ENCODE results near the gene VGLL4. TPM values are rescaled to one million over a fixed set of nuclear protein-coding genes. Genes with fewer than 3 reads are reported as not detected.

Gene VGLL4
- total RNA-seq, 1 donor from 2014 or later, result 82.6 TPM

DNA sequence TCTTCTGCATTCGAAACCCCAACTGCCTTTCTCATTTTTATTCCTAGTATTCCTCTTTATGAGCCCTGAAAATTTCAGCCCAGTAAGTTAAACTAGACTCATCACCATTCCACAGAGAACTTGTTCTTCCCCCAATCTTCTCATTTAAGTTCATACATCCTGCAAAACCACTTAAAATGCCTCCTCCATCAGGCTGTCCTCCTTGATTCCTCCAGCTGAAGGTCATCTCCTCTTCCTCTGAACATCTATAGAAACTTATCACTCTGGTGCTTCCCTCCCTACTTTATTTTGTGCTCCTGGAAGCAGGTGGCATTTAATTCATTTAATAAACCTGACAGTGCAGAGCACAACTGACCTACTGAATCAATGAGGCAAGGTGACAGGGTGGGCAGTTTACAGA, 38.3 kb downstream of the VGLL4 start:
- H3K9ac ChIP-seq, result no peak overlapping the region
- no peak overlapping the region for H3K4me3 ChIP-seq
- peaks cover 2% of the 10 kb centered on the region for H3K27me3 Mint-ChIP-seq (ENCODE audit: insufficient read depth, low read depth)
- H3F3A ChIP-seq (ENCODE audit: low read depth), result peaks cover 19% of the 10 kb centered on the region
- no peak overlapping the region for H3K4me2 ChIP-seq
- H3K4me1 ChIP-seq, result peaks cover 67% of the 10 kb centered on the region
- H3K27ac ChIP-seq, result no peak overlapping the region
- no peak for DNase-seq (ENCODE audit: low spot score)
- no peaks in the 10 kb centered on the region for H3K9me3 Mint-ChIP-seq
- peaks cover 94% of the 10 kb centered on the region for H4K20me1 ChIP-seq (ENCODE audit: low read depth)
- H3K27me3 ChIP-seq, result no peaks in the 10 kb centered on the region
- H3K36me3 ChIP-seq, result no peaks in the 10 kb centered on the region
- no peak overlapping the region for H2AFZ ChIP-seq (replicated peaks)
- peaks cover 91% of the 10 kb centered on the region for H3K4me1 Mint-ChIP-seq
- peaks cover 24% of the 10 kb centered on the region for H3K36me3 Mint-ChIP-seq
- H3K4me3 Mint-ChIP-seq, result peak overlapping the region; percentile 22
- TF ChIP-seq CTCF (IDR thresholded peaks at IDR 0.05), result no peak
- no peak for TF ChIP-seq EZH2phosphoT487 (IDR thresholded peaks at IDR 0.05)
- TF ChIP-seq EZH2 (IDR thresholded peaks at IDR 0.05), result no peak
- H3K9me3 ChIP-seq (ENCODE audit: low read depth), result no peaks in the 10 kb centered on the region
- H3K79me2 ChIP-seq (ENCODE audit: low read depth), result peaks cover 90% of the 10 kb centered on the region
- peak overlapping the region; percentile 47 for H3K27ac Mint-ChIP-seq

GRCh38 chr3:11604139-11604892, 39.4 kb downstream of the VGLL4 start:
- H3K79me2 ChIP-seq (ENCODE audit: low read depth), result peaks cover 88% of the 10 kb centered on the region
- no peaks in the 10 kb centered on the region for H3K9me3 ChIP-seq (ENCODE audit: low read depth)
- no peaks in the 10 kb centered on the region for H3K27me3 ChIP-seq
- H3K27ac ChIP-seq, result no peak overlapping the region
- Mint-ChIP-seq H3K36me3 (peaks cover 29% of the 10 kb centered on the region), H3K27ac (peak overlapping the region; percentile 61), H3K9me3 (no peaks in the 10 kb centered on the region), H3K4me3 (no peak overlapping the region), H3K27me3 (ENCODE audit: insufficient read depth, low read depth) (peaks cover 2% of the 10 kb centered on the region), H3K4me1 (peaks cover 87% of the 10 kb centered on the region)
- no peak overlapping the region for H2AFZ ChIP-seq (replicated peaks)
- peaks cover 21% of the 10 kb centered on the region for H3F3A ChIP-seq (ENCODE audit: low read depth)
- H3K4me2 ChIP-seq, result peak overlapping the region; percentile 59
- H4K20me1 ChIP-seq (ENCODE audit: low read depth), result peaks cover 91% of the 10 kb centered on the region
- H3K4me1 ChIP-seq, result peaks cover 62% of the 10 kb centered on the region
- H3K9ac ChIP-seq, result no peak overlapping the region
- no peaks in the 10 kb centered on the region for H3K36me3 ChIP-seq
- no peak overlapping the region for H3K4me3 ChIP-seq
- DNase-seq (ENCODE audit: low spot score), result no peak
- TF ChIP-seq EZH2phosphoT487 (IDR thresholded peaks at IDR 0.05) (no peak), EZH2 (IDR thresholded peaks at IDR 0.05) (no peak), CTCF (IDR thresholded peaks at IDR 0.05) (no peak)

DNA sequence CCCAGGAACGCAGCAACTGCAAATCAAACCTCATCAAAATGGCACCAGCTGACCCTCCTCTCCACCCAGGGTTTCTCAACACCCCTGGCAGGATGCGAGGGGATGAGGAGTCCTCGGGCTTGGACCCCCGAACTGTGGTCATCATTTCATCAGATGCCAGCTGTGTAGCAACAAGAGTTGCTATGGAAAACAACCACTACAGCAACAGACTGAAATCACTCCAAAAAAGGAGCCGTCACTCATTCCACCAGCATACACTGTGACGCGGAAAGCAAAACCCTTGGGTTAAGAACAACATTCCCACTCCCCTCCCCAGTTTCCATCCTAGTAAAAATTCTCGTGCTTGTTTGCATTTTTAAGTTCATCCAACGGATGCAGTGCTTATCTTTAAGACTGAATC, 40.1 kb downstream of the VGLL4 start:
- TF ChIP-seq EZH2 (IDR thresholded peaks at IDR 0.05), result no peak
- no peak for TF ChIP-seq EZH2phosphoT487 (IDR thresholded peaks at IDR 0.05)
- no peak for TF ChIP-seq CTCF (IDR thresholded peaks at IDR 0.05)
- DNase-seq (ENCODE audit: low spot score), result no peak
- Histone ChIP-seq H3K4me1 (peaks cover 61% of the 10 kb centered on the region), H3K4me3 (no peak overlapping the region), H3K36me3 (no peaks in the 10 kb centered on the region), H3K79me2 (ENCODE audit: low read depth) (peaks cover 88% of the 10 kb centered on the region), H4K20me1 (ENCODE audit: low read depth) (peaks cover 84% of the 10 kb centered on the region), H3K4me2 (no peak overlapping the region), H3K27me3 (no peaks in the 10 kb centered on the region), H3F3A (ENCODE audit: low read depth) (peaks cover 21% of the 10 kb centered on the region), H3K9me3 (ENCODE audit: low read depth) (no peaks in the 10 kb centered on the region), H3K27ac (no peak overlapping the region), H2AFZ (replicated peaks) (no peak overlapping the region), H3K9ac (no peak overlapping the region)
- peak overlapping the region; percentile 57 for H3K4me3 Mint-ChIP-seq
- peak overlapping the region; percentile 61 for H3K27ac Mint-ChIP-seq
- H3K36me3 Mint-ChIP-seq, result peaks cover 35% of the 10 kb centered on the region
- H3K4me1 Mint-ChIP-seq, result peaks cover 83% of the 10 kb centered on the region
- peaks cover 2% of the 10 kb centered on the region for H3K27me3 Mint-ChIP-seq (ENCODE audit: insufficient read depth, low read depth)
- peaks cover 3% of the 10 kb centered on the region for H3K9me3 Mint-ChIP-seq

Measured in neural progenitor cell (in vitro differentiated cells).